OCI-LY1 (cell line): ENCODE measurements around the gene CHRM4.

ENCODE experiments used
- H2AFZ ChIP-seq: fragments of 200-600 bp; sonication (generic), shearing (Covaris generic); 2 replicates; pipeline ENCODE4 v1.6.0; 2014; ENCODE audit warnings: antibody characterized with exemption, mild to moderate bottlenecking, low read length
- H3F3A ChIP-seq: fragments of 200-600 bp; sonication (generic), shearing (Covaris generic); 2 replicates; pipeline ENCODE4 v1.6.0; 2014; ENCODE audit warnings: mild to moderate bottlenecking, antibody characterized with exemption, low read length, moderate library complexity; ENCODE audit not compliant: insufficient read depth
- H3K27ac ChIP-seq: fragments of 200-600 bp; sonication (generic); 2 replicates; pipeline ENCODE4 v1.5.1; 2014; ENCODE audit warnings: low read length, mixed run types, mild to moderate bottlenecking, low read depth; ENCODE audit not compliant: poor library complexity, severe bottlenecking
- H3K27me3 ChIP-seq: fragments of 200-600 bp; sonication (generic); 2 replicates; pipeline ENCODE4 v1.6.0; 2014; ENCODE audit warnings: antibody characterized with exemption, mild to moderate bottlenecking, low read length, moderate library complexity; ENCODE audit not compliant: insufficient read depth
- H3K36me3 ChIP-seq: fragments of 200-600 bp; sonication (generic); 2 replicates; pipeline ENCODE4 v1.6.1; 2014; ENCODE audit warnings: mild to moderate bottlenecking, antibody characterized with exemption, low read length, moderate library complexity, mixed read lengths; ENCODE audit not compliant: insufficient read depth
- H3K4me1 ChIP-seq: fragments of 200-600 bp; sonication (generic); 2 replicates; pipeline ENCODE4 v1.5.1; 2014; ENCODE audit warnings: mild to moderate bottlenecking, low read length, moderate library complexity; ENCODE audit not compliant: insufficient read depth, severe bottlenecking
- H3K4me2 ChIP-seq: fragments of 200-600 bp; sonication (generic), shearing (Covaris generic); 2 replicates; pipeline ENCODE4 v1.6.1; 2014; ENCODE audit warnings: low read length
- H3K4me3 ChIP-seq: fragments of 200-600 bp; sonication (generic); 2 replicates; pipeline ENCODE4 v1.5.1; 2014; ENCODE audit warnings: low read length, low read depth, mild to moderate bottlenecking, mixed read lengths; ENCODE audit not compliant: poor library complexity, severe bottlenecking
- H3K79me2 ChIP-seq: fragments of 200-600 bp; shearing (Covaris generic); 2 replicates; pipeline ENCODE4 v1.6.1; 2016; ENCODE audit warnings: mixed run types, low read length, mixed read lengths; ENCODE audit not compliant: insufficient read depth
- H3K9ac ChIP-seq: fragments of 200-600 bp; sonication (generic), shearing (Covaris generic); 2 replicates; pipeline ENCODE4 v1.6.1; 2014; ENCODE audit warnings: mild to moderate bottlenecking, low read length, mixed read lengths
- H3K9me2 ChIP-seq: fragments of 200-600 bp; sonication (generic), shearing (Covaris generic); 2 replicates; pipeline ENCODE4 v1.6.1; 2014; ENCODE audit warnings: low read depth, mild to moderate bottlenecking, low read length, mixed read lengths
- H3K9me3 ChIP-seq: fragments of 200-600 bp; shearing (Covaris generic); 2 replicates; pipeline ENCODE4 v1.6.1; 2014; ENCODE audit warnings: low read length, mixed read lengths
- H4K20me1 ChIP-seq: fragments of 200-600 bp; sonication (generic), shearing (Covaris generic); 2 replicates; pipeline ENCODE4 v1.6.0; 2016; ENCODE audit warnings: mild to moderate bottlenecking, low read length; ENCODE audit not compliant: insufficient read depth
- EZH2 ChIP-seq: fragments of 200-600 bp; sonication (generic), shearing (Covaris generic); IDR thresholded peaks from 2 replicates; pipeline ENCODE4 v1.8.0; 2017; ENCODE audit warnings: borderline replicate concordance, mixed run types, mild to moderate bottlenecking, antibody characterized with exemption, low read length, moderate library complexity, mixed read lengths
- TF ChIP-seq, protein P1 (sequence below): fragments of 200-600 bp; sonication (generic), shearing (Covaris generic); IDR thresholded peaks from 2 replicates; pipeline ENCODE4 v1.5.1; 2017; ENCODE audit warnings: mild to moderate bottlenecking, antibody characterized with exemption, low read length, moderate library complexity, mixed read lengths

Gene CHRM4

DNA sequence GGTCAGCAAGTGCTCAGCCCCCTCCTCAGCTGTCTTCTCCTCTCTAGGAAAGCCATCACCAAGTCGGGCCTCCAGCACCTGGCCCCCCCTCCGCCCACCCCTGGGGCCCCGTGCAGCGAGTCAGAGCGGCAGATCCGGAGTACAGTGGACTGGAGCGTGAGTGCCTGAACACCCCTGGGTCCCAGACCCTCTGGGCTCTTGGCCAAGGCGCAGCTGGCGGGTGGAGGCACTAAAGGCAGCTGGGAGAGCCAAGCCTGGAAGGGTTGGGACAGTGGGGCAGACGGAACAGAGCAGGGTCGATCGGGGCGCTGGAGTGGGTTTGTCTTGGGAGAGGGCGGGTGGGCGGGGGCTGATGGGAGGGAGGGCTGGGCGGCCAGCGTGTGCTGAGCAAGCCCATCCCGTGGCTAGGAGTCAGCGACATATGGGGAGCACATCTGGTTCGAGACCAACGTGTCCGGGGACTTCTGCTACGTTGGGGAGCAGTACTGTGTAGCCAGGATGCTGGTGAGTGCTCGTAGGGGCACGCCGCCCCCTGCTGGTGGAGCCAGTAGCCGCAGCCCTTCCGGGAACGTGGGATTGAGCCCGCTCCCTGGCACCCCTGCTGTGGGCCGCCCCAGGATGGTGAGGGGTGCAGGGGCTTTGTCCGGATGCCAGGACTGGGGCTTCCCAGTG, 24.2 kb downstream of the CHRM4 start:
- H3K79me2 ChIP-seq, result peaks cover 5% of the 10 kb centered on the region; the same call in 1 of the 2 replicates
- peaks cover 27% of the 10 kb centered on the region for H3K4me1 ChIP-seq
- no peaks in the 10 kb centered on the region for H3K9me2 ChIP-seq
- H3K9ac ChIP-seq, result no peak overlapping the region
- no peak overlapping the region for H2AFZ ChIP-seq
- no peak overlapping the region for H3K4me3 ChIP-seq
- TF ChIP-seq, protein P1, sequence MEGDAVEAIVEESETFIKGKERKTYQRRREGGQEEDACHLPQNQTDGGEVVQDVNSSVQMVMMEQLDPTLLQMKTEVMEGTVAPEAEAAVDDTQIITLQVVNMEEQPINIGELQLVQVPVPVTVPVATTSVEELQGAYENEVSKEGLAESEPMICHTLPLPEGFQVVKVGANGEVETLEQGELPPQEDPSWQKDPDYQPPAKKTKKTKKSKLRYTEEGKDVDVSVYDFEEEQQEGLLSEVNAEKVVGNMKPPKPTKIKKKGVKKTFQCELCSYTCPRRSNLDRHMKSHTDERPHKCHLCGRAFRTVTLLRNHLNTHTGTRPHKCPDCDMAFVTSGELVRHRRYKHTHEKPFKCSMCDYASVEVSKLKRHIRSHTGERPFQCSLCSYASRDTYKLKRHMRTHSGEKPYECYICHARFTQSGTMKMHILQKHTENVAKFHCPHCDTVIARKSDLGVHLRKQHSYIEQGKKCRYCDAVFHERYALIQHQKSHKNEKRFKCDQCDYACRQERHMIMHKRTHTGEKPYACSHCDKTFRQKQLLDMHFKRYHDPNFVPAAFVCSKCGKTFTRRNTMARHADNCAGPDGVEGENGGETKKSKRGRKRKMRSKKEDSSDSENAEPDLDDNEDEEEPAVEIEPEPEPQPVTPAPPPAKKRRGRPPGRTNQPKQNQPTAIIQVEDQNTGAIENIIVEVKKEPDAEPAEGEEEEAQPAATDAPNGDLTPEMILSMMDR, result peak; percentile 72
- TF ChIP-seq EZH2, result no peak
- H3K27ac ChIP-seq, result peak overlapping the region; percentile 29
- no peaks in the 10 kb centered on the region for H3F3A ChIP-seq
- H3K27me3 ChIP-seq, result no peaks in the 10 kb centered on the region
- H3K4me2 ChIP-seq, result peak overlapping the region; percentile 43; the same call in 1 of the 2 replicates
- no peaks in the 10 kb centered on the region for H3K9me3 ChIP-seq
- no peaks in the 10 kb centered on the region for H4K20me1 ChIP-seq
- H3K36me3 ChIP-seq, result peaks cover 48% of the 10 kb centered on the region; the same call in 1 of the 2 replicates

- H3K9ac ChIP-seq, result no peak overlapping the region
- H3K27me3 ChIP-seq, result no peaks in the 10 kb centered on the region
- no peak overlapping the region for H3K4me3 ChIP-seq
- H3K36me3 ChIP-seq, result peaks cover 41% of the 10 kb centered on the region; the same call in 1 of the 2 replicates
- H3K79me2 ChIP-seq, result peaks cover 8% of the 10 kb centered on the region; the same call in 1 of the 2 replicates
- H3K4me2 ChIP-seq, result peak overlapping the region; percentile 43; the same call in 1 of the 2 replicates
- H2AFZ ChIP-seq, result no peak overlapping the region
- H3K27ac ChIP-seq, result no peak overlapping the region
- H3K9me2 ChIP-seq, result no peaks in the 10 kb centered on the region
- H3F3A ChIP-seq, result no peaks in the 10 kb centered on the region
- H4K20me1 ChIP-seq, result no peaks in the 10 kb centered on the region
- no peaks in the 10 kb centered on the region for H3K9me3 ChIP-seq
- H3K4me1 ChIP-seq, result peaks cover 33% of the 10 kb centered on the region
- no peak for TF ChIP-seq EZH2
- TF ChIP-seq, protein P1, result no peak
Measured at GRCh38 chr11:46366661-46367161, 24.9 kb downstream of the CHRM4 start.

DNA sequence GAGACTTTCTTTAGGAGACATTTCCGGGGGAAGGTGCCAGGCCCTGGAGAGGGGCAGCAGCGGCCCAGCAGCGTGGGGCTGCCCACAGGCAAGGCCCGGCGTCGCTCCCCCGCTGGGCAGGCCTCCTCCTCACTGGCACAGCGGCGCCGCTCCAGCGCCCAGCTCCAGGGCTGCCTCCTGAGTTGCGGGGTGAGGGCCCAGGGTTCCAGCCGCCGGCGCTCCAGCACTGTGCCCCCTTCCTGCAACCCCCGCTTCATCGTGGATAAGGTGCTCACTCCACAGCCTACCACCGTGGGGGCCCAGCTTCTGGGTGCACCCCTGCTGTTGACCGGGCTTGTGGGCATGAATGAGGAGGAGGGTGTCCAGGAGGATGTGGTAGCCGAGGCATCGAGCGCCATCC, 25.3 kb downstream of the CHRM4 start:
- Histone ChIP-seq H3K9me2 (no peaks in the 10 kb centered on the region), H3K9me3 (no peaks in the 10 kb centered on the region), H3K9ac (no peak overlapping the region), H3K4me2 (no peak overlapping the region), H3K27ac (no peak overlapping the region), H2AFZ (no peak overlapping the region), H3K36me3 (peaks cover 37% of the 10 kb centered on the region; the same call in 1 of the 2 replicates), H3F3A (no peaks in the 10 kb centered on the region), H3K4me1 (peaks cover 38% of the 10 kb centered on the region), H4K20me1 (no peaks in the 10 kb centered on the region), H3K27me3 (no peaks in the 10 kb centered on the region), H3K4me3 (no peak overlapping the region), H3K79me2 (peaks cover 8% of the 10 kb centered on the region; the same call in 1 of the 2 replicates)
- no peak for TF ChIP-seq EZH2
- TF ChIP-seq, protein P1, result no peak
